ENCODE measurements around the gene RHEBL1.

Gene RHEBL1

GRCh38 chr12:49036029-49036428 is 33.8 kb downstream of the RHEBL1 start:
- DNase-seq = no peak

DNA sequence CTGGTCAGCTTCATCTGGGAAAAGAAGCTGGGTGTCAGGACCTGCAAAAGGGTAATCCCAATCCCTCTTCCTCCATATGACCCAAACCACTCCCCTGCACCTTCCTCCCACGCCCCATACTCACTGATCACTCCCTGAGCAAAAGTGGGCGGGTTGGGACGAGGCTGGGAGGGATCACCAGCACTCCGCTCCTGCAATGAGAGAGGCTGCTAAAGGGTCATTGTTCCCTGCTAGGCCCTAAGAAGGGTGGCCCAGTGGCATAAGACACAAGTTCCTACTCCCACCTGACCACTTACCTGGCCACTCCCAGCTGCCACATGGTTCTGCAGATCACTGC is 35.5 kb downstream of the RHEBL1 start:
- DNase-seq = no peak

- no peak for DNase-seq
Observed at GRCh38 chr12:49033611-49034285, 36.0 kb downstream of the RHEBL1 start.

- DNase-seq = no peak
Observed at GRCh38 chr12:49032679-49033447, 36.9 kb downstream of the RHEBL1 start.

DNA sequence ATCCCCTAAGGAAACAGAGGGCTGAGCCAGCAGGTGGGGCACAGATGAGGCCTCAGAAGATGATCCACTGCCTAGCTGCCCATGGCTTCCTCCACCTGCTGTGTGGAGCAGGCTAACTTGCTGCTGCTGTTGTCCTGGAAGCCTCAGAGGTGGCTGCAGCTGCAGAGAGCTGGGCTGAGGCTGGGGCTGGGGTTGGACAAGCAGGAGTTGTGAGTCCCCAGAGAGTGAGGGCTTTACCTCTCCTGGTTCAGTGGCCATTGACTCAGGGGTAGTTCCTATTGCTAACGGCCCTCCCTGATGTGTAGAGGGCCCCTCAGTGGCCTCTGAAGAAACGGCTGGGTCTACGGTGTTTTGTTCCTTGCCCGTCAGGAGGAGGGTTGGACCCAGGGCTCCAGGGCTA is 37.5 kb downstream of the RHEBL1 start:
- no peak for DNase-seq

DNA sequence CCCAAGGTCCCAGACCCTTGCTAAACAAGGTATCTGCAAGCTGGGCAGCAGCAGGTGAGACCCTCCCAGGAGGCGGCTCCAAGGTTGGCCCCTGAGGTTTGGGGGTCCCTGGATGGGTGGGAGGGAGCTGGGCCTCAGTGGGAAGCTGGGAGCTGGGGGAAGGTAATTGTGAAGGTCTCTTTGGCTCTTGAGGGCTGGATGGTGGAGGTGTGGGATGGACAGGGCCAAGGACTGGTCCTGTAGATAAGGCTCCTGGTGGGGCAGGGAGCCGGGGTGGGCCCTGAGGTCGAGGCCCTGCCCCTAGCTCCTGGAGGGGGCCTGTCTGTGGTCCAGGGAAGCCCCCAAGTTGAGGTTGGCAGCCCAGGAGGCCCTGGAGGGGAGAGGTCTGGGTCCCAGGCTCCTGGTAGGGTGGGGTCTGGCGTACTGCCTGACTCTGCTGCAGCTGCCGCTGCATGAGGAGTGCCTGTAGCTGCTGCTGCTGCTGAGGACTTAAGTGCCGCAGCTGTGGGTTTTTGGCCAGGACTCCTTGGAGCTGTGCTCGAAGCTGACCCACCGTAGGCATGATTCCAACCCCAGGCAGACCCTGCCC is 38.1 kb downstream of the RHEBL1 start:
- DNase-seq = no peak

DNA sequence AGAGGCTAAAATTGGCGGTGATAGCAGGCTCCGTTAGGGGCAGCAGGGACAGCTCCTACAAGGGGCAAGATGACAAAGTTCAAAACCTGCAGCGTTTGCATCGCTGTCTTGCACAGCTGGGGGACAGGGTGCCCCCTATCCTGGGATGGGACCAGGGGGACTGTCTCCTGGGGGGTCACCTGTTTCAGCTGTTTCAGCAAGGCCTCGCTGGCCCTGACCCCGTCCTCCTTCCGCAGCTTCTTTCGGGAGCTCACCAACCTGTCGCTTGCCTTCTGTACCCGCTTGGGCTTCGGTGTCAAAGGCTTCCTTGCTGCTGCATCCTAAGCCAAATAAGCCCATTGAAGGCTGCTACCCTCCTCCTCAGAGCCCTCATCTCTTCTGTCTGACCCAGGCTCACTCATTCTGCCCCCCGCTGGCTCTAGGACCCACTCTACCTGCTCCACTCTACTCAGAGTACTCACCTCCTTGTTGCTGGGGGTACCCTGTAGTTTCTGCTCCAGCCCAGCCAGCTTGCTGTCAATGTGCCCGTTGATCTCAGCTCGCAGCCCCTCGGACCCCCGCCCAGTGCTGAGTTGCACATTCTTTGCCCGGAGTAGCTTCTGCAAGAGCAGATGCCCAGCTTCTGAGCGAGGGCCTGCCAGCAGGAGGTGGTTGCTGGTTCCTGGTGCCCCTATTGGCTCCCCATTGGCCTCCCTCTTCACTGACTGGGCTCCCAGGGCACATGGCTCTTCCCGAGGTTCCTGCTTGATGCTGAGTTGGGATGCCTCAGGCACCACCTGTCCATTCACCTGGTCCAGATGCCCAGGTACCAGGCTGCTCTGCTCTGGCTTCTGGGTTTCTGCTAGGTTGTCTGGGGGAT is 38.8 kb downstream of the RHEBL1 start:
- no peak for DNase-seq

DNA sequence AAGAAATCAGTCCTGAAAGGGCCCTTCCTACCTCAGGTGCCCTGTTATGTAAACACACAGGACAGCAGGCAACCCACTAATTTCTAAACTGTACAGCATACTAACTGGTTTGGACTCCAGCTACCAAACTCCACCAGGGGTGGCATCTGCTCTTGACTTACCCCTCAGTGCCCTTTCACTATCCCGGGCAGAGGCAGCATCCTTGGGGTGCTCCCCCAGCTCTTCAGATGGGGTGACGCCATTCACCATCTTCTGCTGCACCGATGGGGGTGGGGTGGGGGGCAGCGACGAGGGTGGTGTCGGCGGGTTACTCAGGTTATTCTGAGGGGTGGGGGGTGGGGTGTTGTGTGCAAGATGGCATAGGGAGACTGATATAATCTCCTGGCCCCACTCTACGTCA is 39.7 kb downstream of the RHEBL1 start:
- DNase-seq = peak; percentile 1

GRCh38 chr12:49028666-49029275 is 41.0 kb downstream of the RHEBL1 start:
- DNase-seq = peak; percentile 0

DNA sequence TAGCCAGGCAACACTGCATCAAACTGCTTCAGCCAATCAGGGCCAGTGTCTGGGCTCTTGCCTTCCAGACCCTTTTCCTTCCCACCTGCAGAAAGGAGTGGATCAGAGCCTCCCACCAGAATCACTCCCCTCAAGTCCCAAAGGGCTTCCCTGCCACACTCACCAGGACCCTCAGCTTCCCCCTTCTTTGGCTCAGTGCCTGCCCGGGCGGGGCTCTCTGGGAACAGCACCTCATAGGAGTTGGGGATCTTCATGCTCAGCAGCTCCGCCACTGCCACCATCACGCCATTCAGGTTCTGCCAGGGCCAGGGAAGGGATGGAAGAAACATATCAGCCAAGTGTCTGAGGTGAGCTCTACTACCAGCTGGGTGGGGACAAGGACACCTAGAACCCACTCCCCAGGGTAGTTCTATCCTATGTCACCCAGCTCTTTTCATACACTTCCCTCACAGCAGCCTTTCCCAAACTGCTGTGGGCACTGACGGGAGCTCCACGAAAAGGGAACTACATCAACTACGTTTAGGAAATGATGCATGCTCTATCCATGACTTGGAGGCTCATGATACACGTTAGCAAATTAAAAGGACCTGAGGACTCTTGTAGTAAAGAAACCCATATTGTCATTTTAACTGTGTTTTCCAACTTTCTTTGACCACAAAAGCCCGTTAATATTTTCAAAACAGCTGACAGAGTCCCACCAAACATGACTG is 41.8 kb downstream of the RHEBL1 start:
- no peak for DNase-seq

GRCh38 chr12:49026678-49027480 is 42.9 kb downstream of the RHEBL1 start:
- DNase-seq = no peak

DNA sequence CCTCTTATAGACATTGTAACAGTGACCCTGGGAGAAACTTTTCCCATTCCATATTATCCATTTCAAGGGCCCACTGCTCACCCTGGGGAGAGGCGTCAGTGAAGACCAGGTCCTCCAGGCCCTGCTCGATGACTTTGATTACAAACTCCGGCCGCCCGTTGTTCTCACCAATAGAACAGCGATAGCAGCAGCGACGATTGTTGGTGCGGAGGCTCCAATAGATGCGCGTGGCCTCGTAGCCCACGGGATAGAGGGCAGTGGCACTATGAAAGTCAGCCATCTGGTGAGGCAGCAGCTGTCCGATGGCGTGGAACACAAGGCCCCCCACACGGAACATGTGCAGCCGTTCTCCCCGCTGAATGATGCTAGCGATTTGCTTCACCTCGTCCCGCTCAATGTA is 43.7 kb downstream of the RHEBL1 start:
- no peak for DNase-seq

GRCh38 chr12:49025463-49025862 is 44.3 kb downstream of the RHEBL1 start:
- no peak for DNase-seq

- no peak for DNase-seq
Observed at GRCh38 chr12:49024543-49024942, 45.2 kb downstream of the RHEBL1 start.

DNA sequence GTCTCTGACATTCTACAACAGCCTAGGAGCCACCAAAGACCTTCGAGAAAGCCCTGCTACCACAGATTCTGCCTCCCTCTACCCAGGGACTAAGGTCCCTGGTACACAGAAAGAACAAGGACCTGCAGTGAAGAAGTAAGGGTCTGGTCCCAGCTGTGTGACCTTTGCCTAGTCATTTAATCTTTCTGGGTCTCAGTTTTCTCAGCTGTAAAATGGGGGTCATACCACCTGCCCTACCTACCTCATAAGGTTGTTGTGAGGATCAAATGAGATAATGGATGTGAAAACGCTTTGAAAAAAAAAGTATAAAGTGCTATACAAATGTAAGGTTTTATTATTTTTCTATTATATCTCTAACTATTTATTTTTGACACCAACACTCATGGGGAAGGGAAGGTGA is 46.0 kb downstream of the RHEBL1 start:
- DNase-seq = no peak

GRCh38 chr12:49022558-49023178 is 47.1 kb downstream of the RHEBL1 start:
- DNase-seq = no peak

GRCh38 chr12:49021292-49021915 is 48.4 kb downstream of the RHEBL1 start:
- DNase-seq = no peak

- DNase-seq = no peak
Observed at GRCh38 chr12:49020441-49020840, 49.3 kb downstream of the RHEBL1 start.

DNA sequence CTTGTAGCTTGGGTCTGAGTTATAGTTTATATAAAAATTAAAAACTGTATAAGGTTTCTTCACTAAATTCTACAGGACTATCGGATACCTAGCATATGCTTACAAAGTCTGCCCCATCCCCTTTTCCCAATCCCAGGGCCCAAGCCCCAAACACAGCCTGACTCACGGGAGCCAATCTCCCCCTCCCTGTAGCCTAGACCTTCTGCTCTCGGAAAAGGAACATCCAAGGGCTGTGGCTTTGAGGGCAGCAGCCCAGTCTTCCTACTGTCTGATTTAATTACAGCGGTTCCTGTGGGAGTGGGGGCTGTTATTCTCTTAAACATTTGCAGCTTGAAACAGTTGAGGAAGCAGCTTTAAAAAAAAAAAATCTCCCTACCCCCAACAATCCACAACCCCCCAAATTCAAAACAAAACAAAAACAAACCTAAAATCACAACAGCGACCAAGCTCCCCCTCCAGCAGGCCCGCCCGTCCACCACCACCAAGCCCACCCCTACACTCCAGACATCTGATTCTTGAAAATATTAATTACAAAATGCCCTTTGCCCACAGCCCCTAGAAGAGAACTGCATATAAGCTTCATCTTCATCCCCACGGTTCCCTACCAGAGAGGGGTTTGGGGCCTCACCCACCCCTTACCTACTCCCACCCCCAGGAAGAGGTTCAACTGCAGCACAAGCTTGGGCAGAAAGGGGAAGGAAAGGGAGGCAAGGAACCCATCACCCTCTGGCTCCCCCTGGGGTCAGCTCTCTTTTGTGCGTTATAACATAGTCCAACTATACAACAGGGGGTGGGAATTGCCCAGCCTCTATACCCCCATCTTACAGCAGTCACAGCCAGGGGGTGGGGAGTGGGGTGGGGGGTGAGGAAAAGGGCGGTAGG is 50.1 kb downstream of the RHEBL1 start:
- peak; percentile 28 for DNase-seq

GRCh38 chr12:49019120-49019430 is 50.7 kb downstream of the RHEBL1 start:
- DNase-seq = no peak

Data from stimulated activated CD4-positive, alpha-beta T cell treated with anti-CD3 and anti-CD28 coated beads, Interleukin-1b, Interleukin-23, amount 100 ng/mL, for 48 hours (primary cell).